Stimulated activated CD8-positive, alpha-beta memory T cell treated with anti-CD3 and anti-CD28 coated beads, Interleukin-12 subunit alpha, Interleukin-12 subunit beta, amount 100 ng/mL, for 4 hours (primary cell): Measurements from ENCODE around the gene SOST.

ENCODE experiments used
- DNase-seq: peaks from one replicate; pipeline ENCODE4 v3.0.0-alpha.2; 2020; ENCODE audit warnings: low read depth

The SOST gene

DNA sequence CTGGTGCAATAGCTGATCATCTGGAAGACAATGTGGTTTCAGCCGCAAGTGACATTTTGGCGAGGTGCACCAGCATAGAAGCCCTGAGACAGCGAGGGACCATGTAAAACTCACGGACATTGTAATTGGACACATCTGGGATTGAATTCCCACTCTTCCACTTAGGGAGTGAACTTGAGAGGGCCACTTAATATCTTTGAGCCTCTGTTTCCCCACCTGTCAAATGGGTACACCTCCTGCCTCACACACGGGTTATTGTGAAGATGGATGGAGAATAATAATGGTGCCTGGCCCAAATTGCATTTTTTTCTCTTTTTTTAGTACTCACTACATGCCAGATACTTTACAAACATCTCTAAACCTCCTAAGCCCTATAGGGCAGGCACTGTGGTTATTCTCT, 51.4 kb downstream of the SOST start:
- DNase-seq: no peak

DNA sequence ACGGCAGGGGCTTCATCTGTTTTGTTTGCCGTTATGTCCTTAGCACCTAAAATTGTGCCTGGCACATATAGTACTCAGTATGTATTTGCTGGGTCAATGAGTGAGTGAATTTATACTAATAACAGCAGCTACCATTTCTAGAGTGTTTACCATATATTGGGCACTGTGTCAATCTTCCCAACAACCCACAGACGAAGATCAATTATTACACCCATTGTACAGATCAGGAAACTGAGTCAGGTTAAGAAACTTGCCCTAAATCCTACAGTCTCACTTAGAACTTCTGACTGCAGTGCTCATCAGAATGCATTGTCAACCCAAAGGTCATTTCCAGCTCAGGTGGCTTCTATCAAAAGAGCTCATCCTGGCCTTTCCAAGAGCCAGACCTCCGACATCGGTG, 52.4 kb downstream of the SOST start:
- no peak for DNase-seq
